ENCODE data around the gene COL5A1. TPM values are rescaled to one million over a fixed set of nuclear protein-coding genes. Genes with fewer than 3 reads are reported as not detected.

The COL5A1 gene
- total RNA-seq, 1 experiment from 2014 or later = 277 TPM

DNA sequence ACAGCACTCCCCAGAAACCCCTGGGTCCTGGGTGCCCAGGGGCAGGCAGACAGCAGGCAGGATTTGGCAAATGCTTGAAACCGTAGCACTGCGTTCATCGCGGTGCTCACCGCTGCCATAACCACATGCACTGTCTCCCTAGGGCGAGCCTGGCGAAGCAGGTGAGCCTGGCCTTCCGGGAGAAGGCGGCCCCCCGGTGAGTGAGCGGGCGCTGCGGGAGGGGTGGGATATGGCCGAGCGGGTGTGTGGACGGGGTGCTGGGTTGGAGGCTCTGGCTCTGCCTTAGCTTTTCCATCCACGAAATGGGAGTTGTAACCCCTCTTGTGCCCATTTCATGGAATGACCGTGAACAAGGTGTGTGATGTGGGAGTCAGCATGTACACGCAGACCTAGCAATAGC is 172.2 kb downstream of the COL5A1 start:
- DNase-seq (ENCODE audit: low read depth) = no peak

DNA sequence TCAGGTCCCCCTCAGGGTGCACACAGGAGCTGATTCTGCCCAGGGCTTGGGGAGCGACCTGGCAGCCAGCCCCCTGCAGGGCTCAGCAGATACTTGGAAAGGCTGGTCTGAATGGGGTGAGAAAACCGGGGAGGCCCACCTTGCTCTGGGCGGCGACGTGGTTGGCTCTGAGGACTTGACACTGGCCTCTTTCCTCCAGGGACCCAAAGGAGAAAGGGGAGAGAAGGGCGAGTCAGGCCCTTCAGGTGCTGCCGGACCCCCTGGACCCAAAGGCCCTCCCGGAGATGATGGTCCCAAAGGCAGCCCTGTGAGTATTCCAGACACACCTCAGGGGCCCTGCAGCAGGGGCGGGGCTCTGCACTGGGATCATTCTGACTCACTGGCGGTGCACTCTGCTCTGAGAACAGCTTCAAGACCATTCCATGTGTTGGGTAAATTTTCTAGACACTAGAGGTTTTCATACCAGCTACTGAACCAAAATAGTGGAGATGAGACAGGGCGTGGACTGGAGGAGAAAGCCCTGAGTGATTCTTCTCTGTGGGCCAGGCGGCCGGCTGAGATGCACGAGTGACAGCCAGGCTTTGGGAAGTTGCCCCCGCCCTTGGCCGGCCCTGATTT is 173.1 kb downstream of the COL5A1 start:
- DNase-seq (ENCODE audit: low read depth) = peak; percentile 35

DNA sequence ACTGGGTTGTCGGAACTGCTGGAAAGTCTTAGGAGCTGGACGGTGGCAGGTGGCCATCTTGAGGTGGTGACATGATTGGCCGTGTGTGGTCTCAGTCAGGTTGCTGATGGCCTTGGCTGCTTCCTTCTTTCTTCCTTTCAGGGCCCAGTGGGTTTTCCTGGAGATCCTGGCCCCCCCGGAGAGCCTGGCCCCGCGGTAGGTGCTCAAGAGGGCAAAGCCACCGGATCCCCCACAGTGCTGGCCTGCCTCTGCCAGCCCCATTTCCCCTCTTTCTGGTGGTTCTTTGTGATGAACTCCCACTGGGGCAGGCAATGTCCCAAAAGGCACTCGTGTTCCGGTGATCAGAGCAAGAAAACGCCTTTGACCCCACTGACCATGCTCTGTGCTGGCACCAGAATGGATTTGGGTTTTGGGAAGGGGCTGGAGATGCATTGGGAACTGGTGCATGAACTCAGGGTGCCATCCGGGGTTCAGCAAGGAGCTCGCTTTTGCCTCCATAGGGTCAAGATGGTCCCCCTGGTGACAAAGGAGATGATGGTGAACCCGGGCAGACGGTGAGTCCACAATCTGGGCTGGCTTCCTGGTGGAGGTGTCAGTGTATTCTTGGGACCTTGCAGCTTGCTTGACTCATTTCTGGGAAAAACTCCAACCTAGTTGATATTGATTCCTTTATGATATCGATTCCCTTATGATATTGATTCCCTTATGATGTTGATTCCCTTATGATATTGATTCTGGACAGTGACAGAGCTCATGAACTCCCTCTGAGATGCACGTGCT is 174.0 kb downstream of the COL5A1 start:
- no peak for DNase-seq (ENCODE audit: low read depth)

DNA sequence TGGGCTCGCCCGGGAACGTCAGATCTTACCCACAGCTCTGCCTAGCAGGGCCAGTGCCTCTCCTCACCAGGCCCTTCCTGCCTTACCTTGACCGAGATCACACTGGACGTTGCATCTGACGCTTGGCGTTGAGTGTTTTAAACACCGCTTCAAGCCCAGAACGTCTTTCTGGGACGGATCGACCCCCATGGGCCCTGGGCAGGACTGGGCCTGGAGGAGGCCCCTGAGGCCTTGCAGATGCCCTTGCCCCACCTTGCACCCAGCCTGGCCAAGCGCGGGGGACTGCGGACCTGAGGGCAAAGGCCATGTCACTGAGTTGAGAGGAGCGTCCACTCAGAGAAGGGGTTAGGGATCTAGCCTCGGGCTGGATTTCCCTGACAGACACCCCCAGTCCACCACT is 174.7 kb downstream of the COL5A1 start:
- no peak for DNase-seq (ENCODE audit: low read depth)

DNA sequence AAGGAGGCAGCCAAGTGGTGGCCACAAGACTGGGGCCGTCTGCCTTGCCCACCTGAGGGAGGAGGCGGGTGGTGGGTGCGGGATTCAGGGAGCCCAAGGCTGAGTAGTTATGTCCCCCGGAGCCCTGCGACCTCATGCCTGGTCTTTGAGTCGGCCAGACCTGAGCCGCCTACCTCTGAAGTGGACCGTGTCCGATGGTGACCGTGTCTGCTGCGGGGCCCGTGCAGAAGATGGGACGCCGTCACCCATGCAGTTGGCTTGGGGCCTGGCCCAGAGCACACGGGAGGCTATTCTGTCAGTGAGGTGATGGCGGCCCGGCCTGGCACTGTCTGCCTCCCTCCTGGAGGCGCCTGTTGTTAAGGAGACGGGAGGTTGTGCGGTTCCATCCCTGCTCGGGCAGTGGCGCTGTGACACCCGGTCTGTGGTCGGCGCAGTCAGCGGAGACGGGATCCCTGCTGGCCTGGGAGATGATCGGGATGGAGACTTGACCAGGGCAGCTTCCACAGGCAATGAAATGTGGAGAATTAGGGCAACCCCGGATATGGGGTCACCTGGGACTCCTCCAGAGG is 176.5 kb downstream of the COL5A1 start:
- DNase-seq (ENCODE audit: low read depth) = no peak

DNA sequence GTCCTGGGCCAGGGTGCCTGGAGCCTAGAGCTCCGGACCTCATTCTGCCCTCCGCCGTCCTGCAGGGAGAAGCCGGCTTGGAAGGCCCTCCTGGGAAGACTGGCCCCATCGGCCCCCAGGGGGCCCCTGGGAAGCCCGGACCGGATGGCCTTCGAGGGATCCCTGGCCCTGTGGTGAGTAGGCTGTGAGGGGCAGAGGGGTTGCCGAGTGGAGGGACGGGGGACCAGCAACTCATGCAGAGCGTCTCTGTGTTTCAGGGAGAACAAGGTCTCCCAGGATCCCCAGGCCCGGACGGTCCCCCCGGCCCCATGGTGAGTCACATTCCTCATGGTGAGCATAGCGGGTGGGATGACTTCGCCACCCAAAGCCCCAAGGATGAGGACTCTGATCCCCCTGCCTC is 177.0 kb downstream of the COL5A1 start:
- no peak for DNase-seq (ENCODE audit: low read depth)

DNA sequence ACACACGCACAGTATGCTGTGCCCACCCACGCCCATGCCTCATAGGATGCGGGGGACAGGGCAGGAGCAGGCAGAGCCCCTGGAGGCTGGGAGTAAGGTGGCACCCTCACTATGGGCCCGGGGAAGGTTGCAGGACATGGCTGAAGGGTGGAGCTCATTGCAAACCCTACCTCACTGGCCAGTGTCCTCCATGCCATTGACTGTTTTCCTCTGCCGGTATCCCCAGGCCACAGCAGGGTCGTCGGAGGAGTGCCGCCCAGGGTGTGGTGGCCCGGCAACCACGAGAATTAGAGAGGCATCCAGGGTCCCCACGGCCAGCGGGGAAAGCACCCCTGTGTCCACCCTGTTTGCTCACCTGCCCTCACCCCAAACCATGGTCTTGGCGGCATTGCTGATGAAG is 179.3 kb downstream of the COL5A1 start:
- no peak for DNase-seq (ENCODE audit: low read depth)

DNA sequence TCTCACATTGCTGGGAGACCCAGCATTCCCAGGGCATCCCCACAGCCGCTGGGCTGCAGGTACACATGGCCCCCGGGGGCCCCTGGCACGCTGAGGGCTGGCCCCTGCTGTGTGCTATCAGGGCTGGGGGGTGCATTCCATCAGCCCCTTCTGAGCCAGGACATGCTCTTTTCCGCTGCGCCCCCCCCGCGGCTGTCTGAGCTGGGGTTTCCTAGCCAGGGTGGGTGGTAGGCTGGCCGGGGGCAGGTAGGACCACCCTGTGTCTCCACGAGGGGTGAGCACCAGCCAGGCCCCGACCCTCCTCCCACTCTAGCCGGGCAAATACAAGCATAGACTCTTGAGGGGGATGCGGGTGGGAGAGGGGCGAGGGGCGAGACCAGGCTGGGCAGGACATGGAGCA is 180.9 kb downstream of the COL5A1 start:
- no peak for DNase-seq (ENCODE audit: low read depth)

DNA sequence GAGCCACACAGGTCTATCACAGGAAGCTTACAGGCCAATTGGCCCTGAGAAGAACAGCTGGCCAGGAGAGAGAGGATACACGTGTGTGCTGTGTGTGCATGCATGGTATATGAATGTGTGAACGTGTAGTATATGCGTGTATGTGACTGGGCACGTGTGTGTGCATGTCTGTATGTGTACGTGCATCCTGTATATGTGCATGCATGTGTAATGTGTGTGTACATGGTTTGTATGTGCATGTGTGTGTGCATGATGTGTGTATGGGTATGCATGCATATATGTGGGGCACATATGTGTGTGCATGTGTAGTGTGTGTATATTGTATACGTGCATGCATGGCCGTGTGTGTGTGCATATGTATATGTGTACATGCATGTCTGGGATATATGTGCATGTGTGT is 182.0 kb downstream of the COL5A1 start:
- DNase-seq (ENCODE audit: low read depth) = no peak

DNA sequence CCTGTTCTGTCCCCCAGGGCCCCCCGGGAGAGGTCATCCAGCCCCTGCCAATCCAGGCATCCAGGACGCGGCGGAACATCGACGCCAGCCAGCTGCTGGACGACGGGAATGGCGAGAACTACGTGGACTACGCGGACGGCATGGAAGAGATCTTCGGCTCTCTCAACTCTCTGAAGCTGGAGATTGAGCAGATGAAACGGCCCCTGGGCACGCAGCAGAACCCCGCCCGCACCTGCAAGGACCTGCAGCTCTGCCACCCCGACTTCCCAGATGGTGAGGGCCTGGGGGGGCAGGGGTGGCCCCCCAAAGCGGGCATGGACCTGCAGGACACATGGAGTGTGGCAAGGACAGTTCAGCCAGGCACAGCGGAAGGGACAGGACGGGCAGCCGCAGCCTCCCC is 183.0 kb downstream of the COL5A1 start:
- DNase-seq (ENCODE audit: low read depth) = no peak

DNA sequence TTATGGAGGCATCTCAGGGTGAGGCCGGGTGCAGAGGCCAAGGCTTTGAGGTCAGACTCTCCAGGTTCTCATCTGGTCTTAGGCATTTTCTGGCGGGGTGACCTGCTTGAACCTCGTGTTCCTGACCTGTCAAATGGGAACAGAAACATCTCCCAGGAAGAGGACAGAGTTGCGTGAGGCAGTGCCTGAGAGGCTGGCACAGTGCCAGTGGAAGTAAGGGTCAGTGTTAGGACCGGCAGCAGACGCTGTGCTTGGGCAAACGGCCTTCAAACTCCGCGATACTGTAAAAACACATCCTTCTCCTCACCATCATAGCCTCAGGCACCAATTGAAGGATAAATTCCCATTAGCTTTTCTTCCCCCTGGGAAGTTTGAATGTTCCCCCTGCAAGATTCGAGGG is 183.4 kb downstream of the COL5A1 start:
- no peak for DNase-seq (ENCODE audit: low read depth)

DNA sequence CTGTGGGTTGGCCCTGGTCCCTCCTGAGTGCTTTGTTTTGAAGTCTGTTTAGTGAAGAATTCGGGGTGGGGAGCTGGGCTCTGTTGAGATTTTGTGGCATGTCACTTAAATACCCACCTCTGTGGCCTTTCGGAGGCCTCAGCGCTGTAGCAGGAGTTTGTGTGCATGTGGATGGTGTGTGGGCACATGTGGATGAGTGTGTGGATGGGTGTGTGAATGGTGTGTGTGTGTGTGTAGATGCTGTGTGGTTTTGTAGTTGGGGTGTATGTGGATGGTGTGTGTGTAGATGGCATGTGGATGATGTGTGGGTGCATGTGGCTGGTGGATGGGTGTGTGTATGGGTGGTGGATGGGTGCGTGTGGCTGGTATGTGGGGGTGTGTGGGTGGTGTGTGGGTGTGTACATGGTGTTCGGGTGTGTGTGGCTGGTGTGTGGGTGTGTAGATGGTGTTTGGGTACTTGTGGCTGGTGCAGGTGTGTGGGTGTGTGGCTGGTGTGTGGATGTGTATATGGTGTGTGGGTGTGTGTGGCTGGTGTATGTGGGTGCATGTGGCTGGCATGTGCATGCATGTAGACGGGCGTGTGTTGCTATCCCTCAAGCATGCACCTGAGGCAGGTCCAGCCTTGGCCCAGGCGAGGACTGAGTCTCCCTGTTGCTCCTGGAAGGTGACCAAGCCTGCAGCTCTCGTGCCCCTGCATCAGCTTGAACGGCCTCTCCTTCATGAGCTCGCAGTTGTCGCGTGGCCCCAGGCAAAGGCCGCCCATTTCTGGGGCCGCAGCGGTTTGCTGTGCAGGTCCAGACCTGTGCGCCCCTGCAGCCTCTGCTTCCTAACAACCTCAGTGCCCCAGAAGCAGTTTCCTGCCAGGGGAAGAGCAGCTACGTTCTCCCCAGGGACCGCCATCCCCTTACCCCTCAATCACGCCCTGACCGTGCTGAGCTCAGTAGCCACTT is 185.0 kb downstream of the COL5A1 start:
- no peak for DNase-seq (ENCODE audit: low read depth)

DNA sequence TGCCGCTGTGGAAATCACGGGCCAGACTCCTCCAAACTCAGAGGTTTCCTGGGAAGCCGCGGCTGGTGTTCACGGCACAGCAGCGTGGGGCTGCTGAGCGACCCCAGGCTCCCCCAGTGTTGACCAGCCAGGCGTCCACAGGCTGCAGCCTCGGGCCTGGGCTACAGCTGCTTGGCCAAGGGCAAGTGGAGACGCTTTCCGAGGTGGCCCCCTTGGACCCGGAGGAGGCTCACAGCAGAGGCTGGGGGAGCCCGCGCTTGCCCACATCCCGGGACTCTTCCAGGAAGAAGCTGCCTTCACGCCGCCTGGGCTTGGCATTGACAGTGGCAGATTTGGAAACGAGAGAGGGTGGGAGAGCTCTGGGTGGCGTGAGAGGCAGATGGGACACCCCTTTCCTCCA is 186.0 kb downstream of the COL5A1 start:
- DNase-seq (ENCODE audit: low read depth) = no peak

DNA sequence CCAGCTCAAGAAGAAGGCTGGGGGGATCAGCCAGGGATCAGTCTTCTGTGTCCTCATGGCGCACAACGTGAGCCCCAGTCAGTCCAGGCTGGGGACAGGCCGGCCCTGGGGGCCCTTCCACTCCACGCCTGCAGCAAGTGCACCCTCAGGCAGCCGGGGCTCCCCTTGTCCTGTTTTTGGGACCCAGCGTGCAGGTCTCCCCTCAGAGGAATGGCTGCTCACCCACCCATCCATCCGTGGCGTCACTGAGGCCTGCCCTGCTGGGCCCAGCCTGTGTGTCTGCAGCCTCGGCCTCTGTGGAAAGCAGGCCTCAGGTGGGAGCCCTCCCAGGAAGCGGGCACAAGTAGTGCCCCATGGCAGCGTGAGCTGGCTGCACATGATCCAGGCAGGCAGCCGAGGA is 186.4 kb downstream of the COL5A1 start:
- no peak for DNase-seq (ENCODE audit: low read depth)

DNA sequence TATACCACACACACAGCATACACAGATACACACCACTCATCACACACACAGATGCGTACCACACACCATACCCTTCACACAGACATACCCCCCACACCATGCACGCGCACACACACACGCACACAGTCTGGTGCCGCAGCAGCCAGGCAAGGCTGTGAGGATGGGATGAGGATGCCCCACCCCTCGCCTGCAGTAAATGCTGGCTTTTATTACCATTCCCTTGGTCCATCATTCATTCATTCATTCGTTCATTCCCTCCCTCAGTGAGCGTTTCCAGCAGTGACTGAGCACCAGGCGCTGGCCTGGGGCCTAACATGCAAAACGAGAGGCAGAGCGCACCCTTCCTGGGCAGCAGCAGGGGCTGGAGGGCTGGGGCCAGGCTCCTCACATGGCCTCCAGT is 187.3 kb downstream of the COL5A1 start:
- no peak for DNase-seq (ENCODE audit: low read depth)

DNA sequence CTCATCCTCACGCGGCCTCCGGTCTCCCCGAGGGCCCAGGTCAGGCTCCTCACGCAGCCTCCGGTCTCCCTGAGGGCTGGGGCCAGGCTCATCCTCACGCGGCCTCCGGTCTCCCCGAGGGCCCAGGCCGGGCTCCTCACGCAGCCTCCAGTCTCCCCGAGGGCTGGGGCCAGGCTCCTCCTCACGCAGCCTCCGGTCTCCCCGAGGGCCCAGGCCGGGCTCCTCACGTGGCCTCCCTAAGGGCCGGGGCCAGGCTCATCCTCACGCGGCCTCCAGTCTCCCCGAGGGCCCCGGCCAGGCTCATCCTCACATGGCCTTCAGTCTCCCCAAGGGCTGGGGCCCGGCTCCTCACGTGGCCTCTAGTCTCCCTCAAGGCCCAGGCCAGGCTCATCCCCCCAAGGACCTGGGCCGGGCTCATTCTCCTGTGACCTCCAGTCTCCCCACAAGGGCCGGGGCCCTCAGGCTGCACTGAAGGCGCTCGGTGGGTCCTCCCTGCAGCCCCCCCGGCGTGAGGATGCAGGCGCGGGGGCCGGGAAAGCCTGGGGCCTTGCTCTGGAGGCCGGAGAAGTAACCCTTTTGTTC is 187.8 kb downstream of the COL5A1 start:
- no peak for DNase-seq (ENCODE audit: low read depth)

DNA sequence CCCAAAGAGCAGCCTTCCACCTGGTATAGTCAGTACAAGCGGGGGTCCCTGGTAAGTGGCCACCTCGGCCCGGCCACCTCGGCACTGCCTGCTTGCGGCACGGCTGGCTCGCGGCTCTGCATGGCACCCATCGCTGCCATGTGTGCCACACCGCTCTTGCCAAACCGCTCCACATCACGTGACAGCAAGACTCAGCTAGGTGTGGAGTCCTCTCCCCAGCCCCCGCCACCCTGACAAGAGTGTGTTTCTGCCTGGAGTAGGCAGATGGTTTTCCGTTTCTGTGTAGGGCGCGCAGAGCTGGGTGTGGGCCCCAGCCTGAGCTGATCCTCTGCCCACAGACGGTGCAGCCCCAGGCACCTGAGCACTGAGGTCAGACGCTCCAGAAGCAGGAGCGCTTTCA is 188.5 kb downstream of the COL5A1 start:
- DNase-seq (ENCODE audit: low read depth) = no peak

DNA sequence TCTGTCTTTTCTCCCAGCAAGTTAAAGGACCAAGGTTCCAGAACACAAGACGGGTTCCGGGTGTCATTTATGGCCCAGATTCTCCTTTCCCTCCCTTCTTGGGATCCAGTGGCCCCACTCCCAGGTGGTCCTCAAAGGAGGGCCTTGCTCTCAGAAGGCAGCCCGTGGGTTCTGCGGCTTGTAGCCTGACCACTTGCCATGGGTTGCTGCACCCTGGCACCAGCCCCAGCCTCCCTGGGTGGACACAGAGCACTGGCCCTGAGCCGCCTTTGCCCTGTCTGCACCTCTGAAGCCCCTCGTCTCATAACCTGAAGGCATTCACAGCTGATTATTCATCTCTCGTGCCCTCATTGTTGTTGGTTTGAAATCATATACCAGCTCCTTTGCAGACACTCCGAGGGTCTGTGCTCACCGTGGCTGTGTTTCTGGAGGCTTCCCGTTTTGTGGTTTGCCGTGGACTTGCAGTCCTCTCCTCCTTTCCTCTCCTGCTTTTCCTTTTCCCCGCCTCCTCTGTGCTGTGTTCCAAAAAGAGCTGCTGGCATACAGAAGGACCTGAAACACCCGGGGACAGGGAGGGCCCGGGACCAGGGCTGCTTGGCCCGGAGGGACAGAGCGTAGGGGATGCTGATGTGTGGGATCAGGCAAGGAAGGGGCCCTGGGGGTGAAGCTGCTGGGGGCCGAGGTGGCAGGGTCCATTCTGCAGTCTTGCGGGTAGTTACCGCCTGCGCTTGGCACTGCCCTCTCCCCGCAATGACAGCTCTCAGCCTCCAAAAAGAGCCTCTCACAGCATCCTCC is 189.5 kb downstream of the COL5A1 start:
- no peak for DNase-seq (ENCODE audit: low read depth)

DNA sequence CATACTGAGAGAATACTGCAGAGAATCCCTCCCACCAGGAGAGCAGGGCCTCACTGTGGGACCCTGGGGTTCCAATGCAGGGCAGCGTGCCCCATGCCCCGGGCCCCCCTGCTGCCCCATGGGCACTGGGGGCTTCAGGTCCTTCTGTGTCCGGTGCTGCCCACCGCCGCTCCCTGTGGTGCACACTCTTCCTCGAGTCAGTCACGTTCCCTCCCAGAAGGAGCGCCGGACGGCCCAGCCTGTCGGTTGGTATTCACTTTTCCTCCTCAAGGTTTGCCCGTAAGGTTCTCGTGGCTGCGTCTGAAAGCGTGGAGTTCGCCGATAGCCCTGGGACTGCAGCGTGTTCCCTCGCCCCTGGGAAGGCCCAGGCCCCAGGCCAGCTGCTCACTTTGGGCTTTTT is 190.9 kb downstream of the COL5A1 start:
- no peak for DNase-seq (ENCODE audit: low read depth)

DNA sequence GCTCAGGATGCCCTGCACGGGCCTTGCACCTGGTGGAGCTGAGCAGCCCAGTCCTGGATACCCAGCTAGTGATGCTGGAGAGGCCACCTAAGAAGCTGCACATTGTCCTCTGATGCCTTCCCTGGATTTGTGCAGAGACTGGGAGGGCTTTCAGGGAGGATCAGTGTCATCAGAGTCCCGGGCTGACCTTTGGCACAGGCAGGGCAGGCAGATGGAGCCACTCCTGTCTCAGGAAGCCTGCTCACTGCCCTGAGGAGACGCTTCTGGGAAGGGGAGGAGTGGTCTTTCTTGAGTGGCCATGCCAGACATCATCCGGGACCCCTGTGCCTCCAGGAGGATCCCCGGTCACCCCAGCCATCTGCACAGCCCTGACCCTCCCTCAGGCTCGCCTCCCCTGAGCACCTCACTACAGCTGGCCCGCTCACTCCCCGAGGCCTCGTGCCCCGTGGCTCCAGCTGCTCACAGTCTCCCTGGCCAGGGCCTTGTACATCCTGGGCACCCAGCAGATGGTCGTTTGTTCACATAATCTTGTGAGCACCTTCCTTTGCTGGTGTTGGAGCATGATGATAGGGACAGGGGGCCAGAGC is 191.8 kb downstream of the COL5A1 start:
- no peak for DNase-seq (ENCODE audit: low read depth)

Measured in M059J (cell line).